Fibroblast of skin of right biceps (primary cell): ENCODE data around the gene LRRC46.

Experiments
- DNase-seq: peaks from one replicate; pipeline ENCODE4 v3.0.0-alpha.2; 2013

Gene LRRC46

GRCh38 chr17:47853616-47854015 lies 22.1 kb downstream of the LRRC46 start:
- no peak for DNase-seq

DNA sequence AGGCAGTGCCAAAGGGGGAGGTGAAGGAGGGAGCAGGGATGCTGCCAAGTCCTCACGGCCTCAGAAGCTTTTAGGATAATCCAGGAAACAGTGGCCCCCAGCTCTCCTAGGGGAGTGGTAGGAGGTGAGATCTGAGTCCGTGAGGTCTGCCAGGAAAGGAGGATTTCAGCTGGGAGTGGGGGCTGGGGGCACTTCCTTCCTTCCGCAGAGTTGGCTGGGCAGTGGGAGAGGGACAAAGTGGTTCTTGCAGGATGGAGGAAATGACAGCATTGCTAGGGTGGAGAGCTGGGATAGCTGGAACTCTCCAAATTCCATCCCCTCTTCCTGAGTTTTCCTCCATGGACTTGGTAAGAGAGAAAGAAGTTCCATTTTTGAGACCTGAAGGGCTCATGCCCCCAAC lies 24.3 kb downstream of the LRRC46 start:
- DNase-seq: no peak

- DNase-seq: no peak
Measured at GRCh38 chr17:47856830-47857229, 25.4 kb downstream of the LRRC46 start.

GRCh38 chr17:47857551-47858455 lies 26.3 kb downstream of the LRRC46 start:
- no peak for DNase-seq

- DNase-seq: no peak
Measured at GRCh38 chr17:47860386-47860785, 28.9 kb downstream of the LRRC46 start.

DNA sequence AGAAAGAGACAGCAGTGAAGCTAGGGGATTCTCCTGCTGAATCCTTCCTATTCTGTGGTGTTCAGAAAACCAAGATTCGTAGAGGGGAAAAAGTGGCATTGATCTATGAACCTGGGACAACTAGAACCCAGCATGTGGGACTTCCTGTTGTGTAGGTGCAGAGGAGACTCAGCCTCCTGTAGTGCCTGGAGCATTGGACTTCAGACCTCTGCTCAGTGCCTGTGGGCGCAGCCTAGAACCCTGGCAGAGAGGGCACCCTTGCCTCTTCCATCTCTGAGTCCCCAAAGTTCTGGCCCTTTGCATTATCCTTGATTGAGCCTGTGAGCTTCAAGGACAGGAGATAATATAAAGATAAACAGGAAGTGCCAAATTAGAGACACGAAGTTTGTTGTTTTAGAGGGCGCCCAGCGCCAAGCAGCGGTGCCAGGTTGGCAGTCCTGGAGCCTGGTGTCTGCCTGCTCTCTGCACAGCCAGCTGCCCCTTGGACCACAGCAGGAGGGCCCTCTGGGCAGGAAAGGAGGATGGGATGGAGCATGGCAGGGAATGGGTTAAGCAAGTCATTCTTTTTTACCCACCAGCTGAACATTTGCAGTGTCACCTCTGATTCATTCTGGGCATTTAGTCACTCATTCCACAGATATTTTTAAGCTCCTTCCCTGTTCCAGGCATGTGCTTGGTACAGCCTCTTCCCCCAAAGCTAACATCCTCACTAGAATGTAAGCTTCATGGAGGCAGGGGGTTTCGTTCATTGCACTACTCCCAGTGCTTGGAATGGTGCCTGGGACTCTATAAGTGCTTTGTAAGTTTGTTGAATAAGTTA lies 31.4 kb downstream of the LRRC46 start:
- peak; percentile 90 for DNase-seq

- no peak for DNase-seq
Measured at GRCh38 chr17:47864791-47865216, 33.3 kb downstream of the LRRC46 start.

- no peak for DNase-seq
Measured at GRCh38 chr17:47866941-47867340, 35.5 kb downstream of the LRRC46 start.

DNA sequence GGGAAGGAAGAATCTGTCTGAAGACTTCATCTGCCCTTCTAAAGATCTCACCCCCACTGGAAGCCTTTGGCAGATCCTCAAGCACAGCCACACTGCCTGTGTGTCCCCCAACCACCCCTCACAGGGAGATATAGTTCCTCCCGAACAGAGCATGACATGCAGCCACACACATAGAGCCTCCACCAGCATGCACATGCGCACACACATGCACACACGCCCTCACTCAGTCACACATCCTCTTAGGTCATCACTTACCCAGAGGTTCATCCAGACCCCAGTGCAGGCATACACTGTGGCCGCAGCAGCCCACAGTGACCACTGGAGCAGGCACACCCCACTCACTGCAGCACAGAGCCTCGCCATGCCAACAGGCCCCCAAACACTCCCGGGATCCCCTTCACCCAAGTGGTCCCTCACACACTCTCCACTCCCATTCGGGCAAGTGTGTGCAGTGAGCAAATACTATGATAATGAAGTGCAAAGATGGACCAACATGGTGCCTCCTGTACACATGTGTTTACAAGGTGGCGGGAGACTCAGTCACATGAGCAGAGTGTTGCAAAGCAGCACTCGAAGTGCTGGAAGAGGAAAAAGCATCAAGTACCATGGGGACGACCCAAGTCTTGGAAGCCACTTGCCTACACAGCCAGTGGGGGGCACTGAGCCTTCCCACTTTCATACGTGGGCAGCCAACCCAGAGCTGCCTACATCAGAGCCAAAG lies 36.5 kb downstream of the LRRC46 start:
- no peak for DNase-seq

DNA sequence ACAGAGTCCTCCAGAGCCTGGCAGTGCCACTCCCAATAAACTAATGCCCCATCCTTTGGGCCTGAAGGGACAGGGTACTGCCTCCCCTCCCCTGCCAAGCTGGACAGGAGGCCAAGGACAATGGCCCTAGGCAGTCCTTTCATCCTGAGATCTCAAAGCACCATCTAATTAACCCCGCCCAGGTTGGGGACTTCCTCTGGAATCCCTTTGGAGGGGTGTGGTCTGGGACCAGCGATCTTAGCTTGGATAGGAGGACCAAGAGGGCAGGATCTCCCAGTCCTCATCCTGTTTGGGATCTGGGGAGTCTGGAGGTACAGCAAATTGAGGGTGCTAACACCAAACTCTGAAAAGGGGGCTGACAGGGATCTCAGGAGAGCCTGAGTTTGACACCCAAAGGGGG lies 37.6 kb downstream of the LRRC46 start:
- DNase-seq: no peak

DNA sequence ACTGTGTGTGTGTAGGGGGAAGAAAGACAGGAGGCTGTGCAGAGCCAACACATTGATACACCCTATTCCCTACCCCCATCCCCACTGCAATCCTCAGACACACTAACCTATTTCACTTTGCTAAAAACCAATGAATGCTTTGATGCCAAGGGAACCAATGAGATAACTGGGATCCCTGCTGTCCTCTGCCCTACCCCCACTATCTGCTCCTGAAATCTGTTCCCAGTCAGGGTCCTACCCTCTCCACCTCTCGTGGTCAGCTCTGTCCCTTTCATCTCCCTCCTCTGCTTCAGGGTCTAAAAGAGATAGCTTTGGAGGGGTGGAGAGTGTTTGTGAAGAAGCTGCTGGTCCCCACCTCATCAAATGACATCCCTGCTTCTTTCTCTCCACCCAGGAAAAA lies 38.6 kb downstream of the LRRC46 start:
- no peak for DNase-seq

- DNase-seq: no peak
Measured at GRCh38 chr17:47871048-47871447, 39.6 kb downstream of the LRRC46 start.

- no peak for DNase-seq
Measured at GRCh38 chr17:47872019-47872650, 40.7 kb downstream of the LRRC46 start.

DNA sequence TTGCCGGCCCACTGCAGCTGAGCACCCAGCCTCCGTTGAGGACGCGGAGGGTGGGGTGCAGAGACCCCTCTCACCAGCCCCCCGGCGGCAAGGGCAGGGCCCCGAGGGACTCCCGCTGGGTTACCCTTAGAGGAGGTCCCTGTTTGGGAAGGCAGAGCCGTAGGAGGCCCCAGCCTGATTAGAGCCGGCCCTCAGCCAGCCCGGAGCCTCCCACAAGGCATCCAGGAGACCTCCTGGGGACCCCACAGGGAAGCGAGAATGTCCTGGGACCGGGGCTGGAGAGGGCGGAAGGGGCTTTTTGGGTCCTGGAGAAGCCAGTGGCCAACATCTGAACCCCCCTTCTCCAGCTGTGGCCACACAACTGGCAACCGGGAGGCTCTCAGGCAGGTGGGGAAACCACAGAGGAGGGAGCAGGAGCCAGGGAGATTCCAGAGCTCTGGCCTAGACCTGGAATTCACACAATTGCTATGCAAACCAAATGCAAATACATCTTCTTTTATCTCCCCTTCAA lies 41.2 kb downstream of the LRRC46 start:
- DNase-seq: no peak

DNA sequence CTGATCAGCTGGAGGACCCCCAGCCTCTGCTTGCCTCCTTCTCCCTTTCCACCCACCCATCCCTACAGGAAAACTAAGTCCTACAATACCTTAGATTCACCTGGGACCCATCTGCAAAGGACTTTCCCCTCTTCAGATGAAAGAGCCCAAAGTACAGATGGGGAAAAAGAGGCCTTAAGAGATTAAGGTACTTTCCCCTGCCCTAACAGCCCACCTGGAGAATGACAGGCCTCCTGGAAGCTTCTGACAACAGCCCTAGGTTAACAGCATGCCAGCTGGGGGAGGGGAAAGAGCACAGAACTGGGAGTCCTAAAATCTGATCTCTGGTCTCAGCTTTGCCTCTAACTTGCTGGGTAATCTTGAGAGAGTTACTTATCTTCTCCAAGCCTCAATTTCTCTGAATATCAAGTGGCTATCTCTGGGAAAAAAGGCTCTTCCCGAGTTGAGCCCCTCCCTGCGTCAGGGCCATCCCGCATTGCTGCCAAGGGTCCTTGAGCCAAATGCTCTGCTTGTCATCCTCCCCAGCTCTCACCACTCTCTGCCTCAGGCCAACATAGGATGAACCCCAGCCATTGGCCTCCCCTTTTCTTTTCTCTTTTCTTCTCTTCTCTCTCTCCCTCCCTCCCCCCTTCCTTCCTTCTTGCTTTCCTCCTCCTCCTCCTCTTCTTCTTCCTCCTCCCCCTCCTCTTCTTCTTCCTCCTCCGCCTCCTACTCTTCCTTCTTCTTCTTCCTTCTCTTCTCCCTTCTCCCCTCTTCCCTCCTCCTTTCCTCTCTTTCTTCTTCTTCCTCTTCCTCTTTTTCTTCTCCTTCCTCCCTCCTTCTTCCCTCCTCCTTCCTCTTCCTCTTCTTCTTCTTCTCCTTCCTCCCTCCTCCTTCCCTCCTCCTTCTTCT lies 42.0 kb downstream of the LRRC46 start:
- DNase-seq: no peak

GRCh38 chr17:47875011-47875985 lies 43.8 kb downstream of the LRRC46 start:
- no peak for DNase-seq

- DNase-seq: peak; percentile 60
Measured at GRCh38 chr17:47877368-47878034, 46.0 kb downstream of the LRRC46 start.

DNA sequence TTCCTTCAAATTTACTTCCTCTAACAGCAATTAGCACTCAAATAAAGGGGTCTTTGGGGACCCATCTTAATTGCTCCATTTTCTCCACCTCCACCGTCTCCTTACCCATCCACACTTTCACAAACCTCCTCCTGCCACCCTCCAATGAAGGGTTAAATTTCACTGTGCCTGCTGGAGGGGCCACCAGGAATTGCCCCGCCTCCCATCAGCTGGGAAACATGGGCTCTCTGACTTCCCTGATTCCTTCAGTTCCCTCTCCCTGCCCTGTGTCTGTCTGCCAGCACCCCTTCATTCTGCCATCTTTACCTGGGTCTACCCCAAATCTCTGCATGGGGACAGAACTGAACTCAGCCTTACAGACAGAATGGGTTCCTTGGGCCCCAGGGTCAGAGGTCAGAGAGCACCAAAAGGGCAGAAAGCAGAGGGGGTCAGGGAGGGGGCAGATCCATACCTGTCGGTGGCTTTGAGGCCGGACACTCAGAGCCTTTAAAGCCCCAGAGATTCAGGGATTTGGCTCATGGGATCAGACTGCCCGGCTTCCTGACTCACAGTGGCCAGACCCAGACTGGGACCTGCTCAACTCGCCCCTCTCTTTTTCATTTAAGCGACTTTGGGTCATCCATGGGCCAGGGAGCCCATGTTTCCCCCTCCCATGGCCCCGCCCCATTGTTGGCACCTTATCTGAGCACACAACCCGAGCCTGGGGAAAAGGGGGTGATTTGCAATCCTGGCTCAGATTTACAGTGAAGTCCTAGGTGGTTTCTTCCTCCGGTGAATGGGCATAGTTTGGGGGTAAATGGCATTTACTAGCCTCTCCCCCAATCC lies 46.9 kb downstream of the LRRC46 start:
- no peak for DNase-seq
